HG03039 (cell line): ENCODE measurements around the gene DLST.

Experiments
- ATAC-seq: cut with Tn5 transposase; IDR thresholded peaks from one replicate; pipeline ENCODE4 v1.9.1; 2021; ENCODE audit warnings: mild to moderate bottlenecking, moderate library complexity; ENCODE audit not compliant: unreplicated experiment

Gene DLST

GRCh38 chr14:74936151-74936550, 54.4 kb downstream of the DLST start:
- ATAC-seq, result no peak

- no peak for ATAC-seq
Observed at GRCh38 chr14:74936731-74937130, 55.0 kb downstream of the DLST start.

GRCh38 chr14:74937171-74937570, 55.5 kb downstream of the DLST start:
- no peak for ATAC-seq

GRCh38 chr14:74938531-74939495, 57.1 kb downstream of the DLST start:
- ATAC-seq, result no peak

- no peak for ATAC-seq
Observed at GRCh38 chr14:74940956-74941565, 59.3 kb downstream of the DLST start.

GRCh38 chr14:74941676-74942097, 60.0 kb downstream of the DLST start:
- ATAC-seq, result peak; percentile 46

- ATAC-seq, result peak; percentile 18
Observed at GRCh38 chr14:74942181-74942580, 60.5 kb downstream of the DLST start.

GRCh38 chr14:74942608-74943007, 60.9 kb downstream of the DLST start:
- no peak for ATAC-seq

- no peak for ATAC-seq
Observed at GRCh38 chr14:74945261-74945851, 63.6 kb downstream of the DLST start.

- ATAC-seq, result no peak
Observed at GRCh38 chr14:74945852-74946658, 64.3 kb downstream of the DLST start.

GRCh38 chr14:74946659-74947281, 65.1 kb downstream of the DLST start:
- ATAC-seq, result no peak

GRCh38 chr14:74947353-74948227, 65.9 kb downstream of the DLST start:
- ATAC-seq, result no peak

GRCh38 chr14:74948228-74949175, 66.8 kb downstream of the DLST start:
- ATAC-seq, result no peak

- no peak for ATAC-seq
Observed at GRCh38 chr14:74949191-74949601, 67.5 kb downstream of the DLST start.

- no peak for ATAC-seq
Observed at GRCh38 chr14:74949859-74950573, 68.3 kb downstream of the DLST start.

GRCh38 chr14:74950795-74951442, 69.2 kb downstream of the DLST start:
- ATAC-seq, result no peak
